GM12864 (cell line): ENCODE measurements around the gene SMYD3.

Source experiments
- DNase-seq: peaks from one replicate; pipeline ENCODE4 v3.0.0-alpha.2; 2011; ENCODE audit warnings: low read depth
- H3K4me3 ChIP-seq: 2 replicates; pipeline ENCODE4 v1.5.1; 2011; ENCODE audit warnings: mild to moderate bottlenecking, low read depth, low read length, control low read depth
- TF ChIP-seq, protein P1 (sequence below): IDR thresholded peaks from 2 replicates; pipeline ENCODE4 v1.5.1; 2011; ENCODE audit warnings: low read depth, mild to moderate bottlenecking, moderate library complexity, low read length, control low read depth, inconsistent platforms; ENCODE audit errors: missing control alignments

The SMYD3 gene

DNA sequence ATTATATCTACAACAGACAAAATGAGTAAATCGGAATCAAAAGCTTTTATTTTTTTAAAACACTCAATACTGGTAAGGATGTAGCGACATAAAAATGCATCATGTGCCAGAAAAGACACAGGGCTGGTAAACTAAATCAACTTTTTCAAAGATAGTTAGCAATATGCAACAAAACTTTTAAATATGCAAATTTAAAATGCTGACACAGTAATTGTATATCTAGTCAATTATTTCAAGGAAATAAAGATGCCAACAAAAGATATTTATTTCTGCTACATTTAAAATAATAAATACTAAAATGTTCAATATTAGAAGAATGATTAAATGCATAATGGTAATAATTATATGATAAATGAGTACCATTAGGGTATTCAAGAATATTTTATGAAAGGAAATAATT lies 295.1 kb downstream of the SMYD3 start:
- DNase-seq = no peak
- TF ChIP-seq, protein P1, sequence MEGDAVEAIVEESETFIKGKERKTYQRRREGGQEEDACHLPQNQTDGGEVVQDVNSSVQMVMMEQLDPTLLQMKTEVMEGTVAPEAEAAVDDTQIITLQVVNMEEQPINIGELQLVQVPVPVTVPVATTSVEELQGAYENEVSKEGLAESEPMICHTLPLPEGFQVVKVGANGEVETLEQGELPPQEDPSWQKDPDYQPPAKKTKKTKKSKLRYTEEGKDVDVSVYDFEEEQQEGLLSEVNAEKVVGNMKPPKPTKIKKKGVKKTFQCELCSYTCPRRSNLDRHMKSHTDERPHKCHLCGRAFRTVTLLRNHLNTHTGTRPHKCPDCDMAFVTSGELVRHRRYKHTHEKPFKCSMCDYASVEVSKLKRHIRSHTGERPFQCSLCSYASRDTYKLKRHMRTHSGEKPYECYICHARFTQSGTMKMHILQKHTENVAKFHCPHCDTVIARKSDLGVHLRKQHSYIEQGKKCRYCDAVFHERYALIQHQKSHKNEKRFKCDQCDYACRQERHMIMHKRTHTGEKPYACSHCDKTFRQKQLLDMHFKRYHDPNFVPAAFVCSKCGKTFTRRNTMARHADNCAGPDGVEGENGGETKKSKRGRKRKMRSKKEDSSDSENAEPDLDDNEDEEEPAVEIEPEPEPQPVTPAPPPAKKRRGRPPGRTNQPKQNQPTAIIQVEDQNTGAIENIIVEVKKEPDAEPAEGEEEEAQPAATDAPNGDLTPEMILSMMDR = no peak
- no peak overlapping the region for H3K4me3 ChIP-seq

DNA sequence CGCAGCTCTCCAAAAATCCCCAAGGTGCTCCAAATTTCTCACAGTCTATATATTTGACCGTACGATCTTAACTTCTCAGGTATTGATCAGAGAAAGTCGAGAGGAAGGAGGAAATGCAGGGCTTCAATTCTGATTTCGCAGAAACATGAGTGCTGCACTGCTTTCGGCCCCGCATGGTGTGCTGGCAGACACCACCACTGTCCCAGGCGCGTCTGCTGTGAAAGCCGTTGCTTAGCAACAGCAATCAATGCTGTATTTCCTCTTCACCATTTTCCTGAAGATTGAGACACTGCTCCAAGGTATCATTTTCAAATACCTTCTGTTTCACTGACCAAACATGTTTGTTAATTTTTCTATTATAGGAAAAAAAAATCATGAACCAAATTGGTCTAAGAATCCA lies 296.3 kb downstream of the SMYD3 start:
- TF ChIP-seq, protein P1 = no peak
- H3K4me3 ChIP-seq = no peak overlapping the region
- DNase-seq = no peak

DNA sequence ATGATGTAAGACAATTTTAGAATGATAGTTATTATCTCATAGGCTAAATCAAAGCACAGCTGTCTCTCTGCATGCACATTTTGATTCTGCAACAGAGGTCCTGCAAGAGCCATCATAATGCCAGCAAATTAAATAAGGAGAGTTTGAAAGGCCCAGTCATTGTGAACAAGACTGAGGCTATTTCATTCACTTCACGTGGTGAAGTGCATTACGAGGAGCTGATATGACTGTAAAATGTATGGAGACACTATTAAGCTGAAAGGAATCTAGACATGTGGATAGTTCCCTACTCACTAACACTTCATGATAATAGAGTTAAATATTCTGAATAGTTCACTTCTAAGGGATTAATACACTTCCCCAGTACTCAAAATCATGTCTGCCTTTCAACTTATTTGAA lies 299.0 kb downstream of the SMYD3 start:
- DNase-seq = no peak
- TF ChIP-seq, protein P1 = no peak

DNA sequence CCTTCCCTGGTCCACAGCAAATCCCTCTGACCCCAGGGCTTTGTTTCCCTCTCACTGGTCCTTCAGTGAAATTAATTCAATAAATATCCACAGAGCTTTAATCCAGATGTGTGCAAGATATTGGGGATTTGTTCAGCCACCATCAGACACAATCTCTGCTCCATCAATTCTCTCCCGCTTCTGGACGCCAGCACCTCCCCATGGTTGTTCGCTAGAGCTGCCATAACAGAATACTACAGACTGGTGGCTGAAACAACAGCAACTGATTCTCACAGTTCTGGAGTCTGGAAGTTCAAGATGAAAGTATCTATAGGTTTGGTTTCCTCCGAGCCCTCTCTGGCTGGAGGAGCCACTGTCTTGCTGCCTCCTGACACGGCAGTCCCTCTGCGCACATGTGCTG lies 303.9 kb downstream of the SMYD3 start:
- no peak for DNase-seq
- no peak overlapping the region for H3K4me3 ChIP-seq
- TF ChIP-seq, protein P1 = no peak

More for the DNA sequence above, 299.0 kb downstream of the SMYD3 start:
- H3K4me3 ChIP-seq = no peak overlapping the region

DNA sequence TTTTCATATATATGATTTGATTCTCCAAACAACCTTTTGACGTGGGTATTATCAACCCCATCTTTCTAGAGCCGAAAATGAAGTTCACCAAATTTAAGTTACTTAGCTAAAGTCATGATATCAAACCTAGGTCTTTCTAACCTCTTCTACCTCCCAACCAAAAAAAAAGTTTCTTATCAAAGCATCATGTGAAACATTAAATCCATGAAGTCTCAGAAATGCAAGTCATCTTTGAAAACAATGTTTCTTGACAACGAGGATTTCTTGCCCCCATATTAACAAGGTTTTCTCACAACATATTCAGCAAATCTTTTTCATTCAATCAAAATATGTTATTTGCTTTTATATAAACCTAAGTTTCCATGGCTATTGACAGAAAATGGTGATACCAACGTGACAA lies 306.3 kb downstream of the SMYD3 start:
- no peak overlapping the region for H3K4me3 ChIP-seq
- TF ChIP-seq, protein P1 = no peak
- DNase-seq = no peak

DNA sequence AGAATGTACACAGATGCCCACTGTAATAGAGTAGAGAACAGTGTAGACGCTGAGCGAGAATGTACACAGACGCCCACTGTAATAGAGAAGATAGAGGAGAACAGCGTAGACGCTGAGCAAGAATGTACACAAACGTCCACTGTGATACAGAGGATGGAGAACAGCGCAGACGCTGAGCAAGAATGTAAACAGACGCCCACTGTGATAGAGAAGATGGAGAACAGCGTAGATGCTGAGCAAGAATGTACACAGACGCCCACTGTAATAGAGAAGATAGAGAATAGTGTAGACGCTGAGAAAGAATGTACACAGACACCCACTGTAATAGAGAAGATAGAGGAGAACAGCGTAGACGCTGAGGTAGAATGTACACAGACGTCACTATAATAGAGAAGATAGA lies 306.9 kb downstream of the SMYD3 start:
- TF ChIP-seq, protein P1 = no peak
- no peak overlapping the region for H3K4me3 ChIP-seq

DNA sequence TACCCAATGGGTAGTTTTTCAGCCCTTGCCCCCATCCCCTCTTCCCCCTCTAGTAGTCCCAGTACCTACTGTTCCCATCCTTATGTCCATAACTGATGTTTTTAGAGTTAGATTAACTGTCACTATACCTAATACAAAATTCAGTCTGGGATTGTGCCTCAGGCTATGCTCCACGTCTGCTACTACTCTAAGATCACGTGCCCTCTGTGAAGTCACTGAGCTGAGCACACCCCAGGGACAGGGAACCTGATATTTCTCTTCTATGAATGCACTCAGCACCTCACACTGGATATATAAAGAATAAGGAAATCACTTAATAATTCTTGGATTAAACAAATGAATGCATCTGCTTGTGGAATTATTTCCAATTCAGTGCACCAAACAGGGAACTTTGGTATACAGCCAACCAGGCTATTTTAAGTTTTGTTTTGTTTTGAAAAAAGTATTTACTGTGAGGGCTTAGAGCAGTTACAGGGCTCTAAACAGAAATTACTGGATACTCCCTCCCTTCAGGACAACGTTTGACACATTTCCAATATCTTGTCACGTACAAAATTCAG lies 307.9 kb downstream of the SMYD3 start:
- TF ChIP-seq, protein P1 = no peak
- no peak for DNase-seq
- H3K4me3 ChIP-seq = no peak overlapping the region

More for the DNA sequence above, 306.9 kb downstream of the SMYD3 start:
- no peak for DNase-seq
